GM21390 (cell line): Measurements from ENCODE around the gene GPR26.

Experiments used
- ATAC-seq: cut with Tn5 transposase; IDR thresholded peaks from one replicate; pipeline ENCODE4 v1.9.1; 2021; ENCODE audit not compliant: unreplicated experiment

Gene GPR26, protein sequence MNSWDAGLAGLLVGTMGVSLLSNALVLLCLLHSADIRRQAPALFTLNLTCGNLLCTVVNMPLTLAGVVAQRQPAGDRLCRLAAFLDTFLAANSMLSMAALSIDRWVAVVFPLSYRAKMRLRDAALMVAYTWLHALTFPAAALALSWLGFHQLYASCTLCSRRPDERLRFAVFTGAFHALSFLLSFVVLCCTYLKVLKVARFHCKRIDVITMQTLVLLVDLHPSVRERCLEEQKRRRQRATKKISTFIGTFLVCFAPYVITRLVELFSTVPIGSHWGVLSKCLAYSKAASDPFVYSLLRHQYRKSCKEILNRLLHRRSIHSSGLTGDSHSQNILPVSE

DNA sequence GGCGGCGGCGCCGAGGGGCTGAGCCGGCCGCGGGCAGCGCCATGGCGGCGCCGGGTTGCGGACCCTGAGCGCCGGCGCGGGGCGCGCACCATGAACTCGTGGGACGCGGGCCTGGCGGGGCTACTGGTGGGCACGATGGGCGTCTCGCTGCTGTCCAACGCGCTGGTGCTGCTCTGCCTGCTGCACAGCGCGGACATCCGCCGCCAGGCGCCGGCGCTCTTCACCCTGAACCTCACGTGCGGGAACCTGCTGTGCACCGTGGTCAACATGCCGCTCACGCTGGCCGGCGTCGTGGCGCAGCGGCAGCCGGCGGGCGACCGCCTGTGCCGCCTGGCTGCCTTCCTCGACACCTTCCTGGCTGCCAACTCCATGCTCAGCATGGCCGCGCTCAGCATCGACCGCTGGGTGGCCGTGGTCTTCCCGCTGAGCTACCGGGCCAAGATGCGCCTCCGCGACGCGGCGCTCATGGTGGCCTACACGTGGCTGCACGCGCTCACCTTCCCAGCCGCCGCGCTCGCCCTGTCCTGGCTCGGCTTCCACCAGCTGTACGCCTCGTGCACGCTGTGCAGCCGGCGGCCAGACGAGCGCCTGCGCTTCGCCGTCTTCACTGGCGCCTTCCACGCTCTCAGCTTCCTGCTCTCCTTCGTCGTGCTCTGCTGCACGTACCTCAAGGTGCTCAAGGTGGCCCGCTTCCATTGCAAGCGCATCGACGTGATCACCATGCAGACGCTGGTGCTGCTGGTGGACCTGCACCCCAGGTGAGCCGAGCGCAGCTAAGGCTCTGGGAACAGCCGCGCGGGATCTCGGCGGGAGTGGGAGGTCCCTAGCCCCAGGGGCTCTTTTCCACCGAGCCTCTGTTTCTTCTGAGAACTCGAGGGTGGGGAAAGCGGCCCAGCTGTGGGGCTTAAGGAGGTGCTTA is at the start of gene GPR26:
TSS of gene GPR26 (plus strand) at position 38 of the 919 bp plus-strand sequence. CDS start at position 91, 53 bp downstream.
- no peak for ATAC-seq

DNA sequence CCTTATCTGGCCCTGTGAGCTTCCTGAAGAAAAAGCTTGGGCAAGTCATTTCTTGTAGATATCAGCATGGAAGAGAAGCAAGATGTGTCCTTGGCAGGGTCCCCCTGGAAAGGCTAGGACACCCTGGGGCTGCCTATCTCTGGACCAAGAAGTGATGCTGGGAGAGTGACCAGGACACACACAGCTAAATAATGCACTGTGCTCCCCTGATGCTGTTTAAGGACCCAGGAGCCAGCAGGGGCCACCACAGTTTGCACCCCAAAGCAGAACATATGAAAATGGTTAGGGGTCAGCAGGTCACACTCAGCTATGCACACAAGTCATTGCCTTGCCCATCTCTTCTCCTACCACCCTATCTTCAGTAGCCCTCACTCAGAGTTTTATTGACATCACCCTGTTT is 47.9 kb upstream of the GPR26 start:
- no peak for ATAC-seq

DNA sequence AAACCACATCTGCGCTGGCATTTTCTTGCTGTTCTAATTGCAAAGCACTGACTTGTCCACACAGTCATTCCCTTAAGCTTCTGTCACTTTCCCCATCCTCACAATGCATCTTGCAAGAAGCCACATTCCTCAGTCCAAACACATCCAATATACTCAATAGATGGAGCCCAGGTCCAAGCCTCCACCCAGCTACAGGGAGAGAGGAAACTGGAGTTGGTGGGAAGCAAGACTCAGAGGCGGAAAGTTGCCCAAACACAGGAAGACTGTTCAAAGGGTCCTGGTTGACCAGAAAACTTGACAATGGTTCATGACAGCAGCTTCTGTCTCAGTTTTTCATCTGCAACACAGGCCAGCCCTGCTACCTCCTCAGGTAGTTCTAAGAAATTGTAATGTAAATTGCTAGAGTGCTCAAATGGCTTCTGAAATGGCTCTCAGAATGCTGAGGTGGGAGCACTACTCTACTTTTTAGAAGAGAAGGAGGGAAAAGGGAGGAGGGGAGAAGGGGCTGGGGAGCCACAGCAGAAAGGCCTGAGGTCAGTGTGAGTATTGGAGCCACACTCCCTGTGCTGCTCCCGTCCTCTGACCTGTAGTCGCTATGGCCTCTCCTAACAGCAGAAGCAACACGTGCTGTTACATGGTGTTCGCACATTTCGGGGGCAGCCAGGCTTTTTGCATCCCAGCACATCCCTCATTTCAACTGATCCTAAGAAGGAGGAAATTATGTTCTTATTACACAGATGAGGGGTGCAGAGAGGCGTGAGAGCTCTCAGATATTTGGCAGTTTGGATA is 46.9 kb upstream of the GPR26 start:
- no peak for ATAC-seq

DNA sequence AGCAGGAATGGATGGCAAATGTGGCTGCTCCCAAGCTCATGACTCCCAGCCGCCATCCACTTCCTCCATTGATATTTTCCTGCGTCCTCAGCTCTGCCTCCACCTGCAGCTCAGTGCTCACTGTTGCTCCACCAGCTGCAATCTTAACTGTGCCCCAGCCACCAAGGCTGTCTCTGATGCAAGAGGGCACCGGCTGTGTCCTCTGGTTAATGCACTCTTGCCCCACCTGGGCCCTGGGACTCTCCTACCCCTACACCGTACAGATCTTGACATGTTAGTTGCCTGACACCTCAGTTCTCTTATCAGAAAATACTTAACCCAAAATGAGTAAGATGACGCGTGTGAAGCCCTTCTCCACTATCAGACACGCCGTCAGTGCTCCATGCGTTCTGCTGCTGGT is 45.5 kb upstream of the GPR26 start:
- no peak for ATAC-seq

DNA sequence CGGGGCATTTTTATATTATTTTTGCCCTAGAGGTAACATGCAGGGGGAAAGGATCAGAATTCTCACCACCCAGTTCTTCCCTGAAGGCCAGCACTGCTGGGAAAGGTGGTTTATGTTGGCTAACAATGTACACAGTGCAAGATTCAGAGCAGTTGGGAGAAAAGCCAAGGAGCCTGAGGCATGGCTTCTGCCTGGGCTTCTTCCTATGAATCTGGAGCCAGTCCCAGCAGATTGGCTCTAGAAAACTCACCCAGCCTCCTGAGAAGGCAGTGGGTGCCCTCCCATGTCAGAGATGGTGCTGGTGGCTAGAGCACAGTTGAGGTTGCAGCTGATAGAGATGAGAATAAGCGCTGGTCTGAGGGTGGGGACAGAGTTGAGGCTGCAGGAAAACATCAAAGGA is 44.7 kb upstream of the GPR26 start:
- no peak for ATAC-seq

DNA sequence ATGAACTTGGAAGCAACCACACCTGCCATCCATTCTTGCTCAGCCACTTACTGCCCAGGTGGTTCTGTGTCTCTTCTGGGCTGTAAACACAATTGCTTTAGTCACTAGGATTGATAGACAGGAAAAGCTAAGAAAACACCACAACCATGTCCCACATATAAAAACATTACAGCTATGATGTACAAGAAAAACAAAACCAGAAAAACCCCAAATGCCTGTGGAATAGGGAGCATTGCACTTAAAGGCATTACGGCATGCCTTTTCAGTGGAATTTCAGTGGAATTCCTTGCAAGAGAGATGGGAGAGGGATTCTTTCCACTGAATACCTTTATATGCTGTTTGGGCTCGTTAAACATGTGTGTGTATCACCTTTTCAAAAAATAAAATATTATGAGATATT is 44.2 kb upstream of the GPR26 start:
- no peak for ATAC-seq

DNA sequence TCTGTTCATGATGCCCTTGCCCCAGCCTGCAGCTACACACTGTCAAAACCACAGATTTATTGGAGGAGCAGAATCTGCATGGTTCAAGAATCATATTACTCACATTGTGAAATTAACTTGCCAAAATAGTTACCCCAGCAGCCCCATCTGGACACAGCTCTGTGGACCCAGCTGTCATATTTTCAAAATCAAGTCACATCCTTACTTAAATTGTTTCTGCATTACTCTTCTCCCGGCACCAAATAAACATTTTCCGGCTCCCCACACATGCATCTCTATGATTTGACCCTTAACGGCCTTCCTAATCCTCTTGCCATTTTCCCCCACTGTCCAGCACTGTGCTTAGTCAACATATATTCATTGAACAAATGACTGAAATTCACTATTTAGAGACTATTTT is 43.8 kb upstream of the GPR26 start:
- ATAC-seq, result no peak

DNA sequence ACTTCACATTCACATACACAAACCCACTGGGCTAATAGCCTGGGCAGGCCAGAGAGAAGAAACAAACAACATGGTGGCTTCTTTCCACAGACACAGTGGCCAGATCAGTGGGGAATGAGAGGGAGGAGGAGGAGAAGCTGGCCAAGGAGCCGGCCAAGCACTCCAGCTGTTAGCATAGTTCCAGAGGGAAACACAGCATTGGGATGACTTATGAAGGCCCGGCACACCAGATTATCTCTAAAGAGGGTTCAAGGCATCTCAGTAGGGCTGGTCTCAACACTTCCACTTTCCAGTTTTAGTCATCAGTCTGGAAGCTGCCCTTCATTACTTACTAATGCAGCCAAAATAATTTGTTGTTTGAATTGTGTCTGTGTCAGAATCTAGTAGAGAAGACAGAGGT is 42.1 kb upstream of the GPR26 start:
- ATAC-seq, result no peak

DNA sequence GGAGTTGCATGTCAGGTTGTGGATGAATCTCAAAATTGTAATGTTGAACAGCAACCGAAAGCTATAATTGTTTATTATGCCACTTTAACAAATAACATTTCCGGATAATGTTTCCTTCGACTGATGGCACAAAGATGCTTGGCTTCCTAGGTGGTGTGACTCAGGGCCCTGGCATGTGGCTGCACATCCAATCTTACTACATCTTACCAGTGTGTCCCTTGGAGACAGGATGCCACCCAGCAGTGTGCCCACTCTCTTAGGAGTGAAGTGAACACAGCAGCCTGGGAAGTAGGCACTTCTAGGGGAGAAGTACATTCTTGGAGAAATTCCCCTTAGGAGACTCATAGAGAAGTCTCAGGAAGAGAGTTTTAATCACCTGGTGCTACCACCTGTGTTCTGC is 33.0 kb upstream of the GPR26 start:
- ATAC-seq, result no peak

DNA sequence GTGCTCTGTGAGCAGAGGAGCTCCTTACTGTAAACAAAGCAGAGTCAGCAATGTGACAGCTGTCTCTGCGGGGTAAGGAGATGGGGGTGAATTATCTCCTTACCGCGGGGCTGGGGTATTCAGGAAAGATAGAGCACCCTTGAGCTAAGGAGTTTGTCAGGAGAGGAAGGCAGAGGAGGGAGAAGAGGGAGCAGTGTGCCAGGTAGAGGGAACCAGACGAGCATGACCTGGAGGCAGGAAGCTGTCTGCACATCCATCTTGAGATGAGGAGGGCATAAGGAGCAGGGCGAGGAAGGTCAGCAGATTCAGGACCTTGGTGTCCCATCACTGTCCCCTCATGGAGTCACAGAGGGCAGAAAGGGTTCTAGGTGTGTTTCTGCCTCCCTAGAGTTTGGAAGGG is 32.5 kb upstream of the GPR26 start:
- no peak for ATAC-seq

DNA sequence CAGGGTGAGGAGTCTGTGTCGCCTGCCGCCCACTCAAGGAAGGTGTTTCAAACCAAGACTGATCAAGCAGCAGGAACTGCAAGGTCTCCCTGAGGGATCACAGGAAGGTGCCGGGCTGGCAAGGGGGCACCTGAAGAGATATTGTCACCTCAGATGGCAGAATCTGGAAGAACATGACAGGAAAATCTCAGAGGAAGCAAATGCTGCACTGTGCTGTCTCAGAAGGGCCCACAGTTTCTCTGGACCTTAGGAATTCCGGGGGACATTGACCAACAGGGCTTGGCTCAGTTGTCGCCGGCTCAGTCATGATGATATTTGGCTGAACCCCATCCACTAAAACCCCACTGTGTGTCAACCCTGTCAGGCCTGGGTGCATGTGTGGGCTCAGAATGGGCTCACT is 31.9 kb upstream of the GPR26 start:
- ATAC-seq, result no peak

DNA sequence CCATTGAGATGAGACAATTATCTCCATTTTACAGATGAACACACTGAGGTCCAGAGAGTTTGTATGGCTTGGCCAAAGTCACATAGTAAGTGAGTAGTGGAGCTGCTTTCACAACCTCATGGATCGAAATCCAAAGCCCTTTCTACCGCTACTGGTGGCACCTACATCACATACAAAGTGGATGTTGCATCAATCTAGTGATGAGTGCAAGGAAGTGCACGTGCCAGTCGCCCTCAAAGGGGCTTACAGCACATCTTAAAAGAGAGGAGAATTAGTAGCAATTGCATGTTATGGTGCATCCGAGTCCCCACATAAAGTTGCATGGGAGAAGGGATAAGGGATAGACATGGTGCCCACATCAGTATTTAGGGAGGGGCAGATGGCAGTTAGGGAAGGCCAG is 31.0 kb upstream of the GPR26 start:
- ATAC-seq, result no peak

DNA sequence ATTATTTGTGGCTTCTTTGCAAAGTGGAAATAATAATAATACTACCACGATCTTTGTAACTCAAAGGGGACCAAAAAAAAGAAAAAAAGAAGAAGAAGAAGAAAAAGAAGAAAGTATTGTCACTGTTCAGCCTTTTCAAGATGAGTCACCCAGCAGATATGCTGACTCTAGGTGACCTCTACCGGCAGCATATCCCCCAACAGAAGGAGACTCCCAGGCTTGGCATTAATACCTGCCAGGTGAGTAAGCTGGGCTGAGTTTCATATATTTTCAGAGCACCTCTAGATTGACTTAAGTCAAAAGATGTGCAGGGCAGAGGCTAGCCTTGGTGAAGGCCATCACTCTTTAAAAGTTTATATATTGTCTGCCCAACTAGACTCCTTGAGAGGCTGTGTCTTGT is 30.4 kb upstream of the GPR26 start:
- no peak for ATAC-seq

DNA sequence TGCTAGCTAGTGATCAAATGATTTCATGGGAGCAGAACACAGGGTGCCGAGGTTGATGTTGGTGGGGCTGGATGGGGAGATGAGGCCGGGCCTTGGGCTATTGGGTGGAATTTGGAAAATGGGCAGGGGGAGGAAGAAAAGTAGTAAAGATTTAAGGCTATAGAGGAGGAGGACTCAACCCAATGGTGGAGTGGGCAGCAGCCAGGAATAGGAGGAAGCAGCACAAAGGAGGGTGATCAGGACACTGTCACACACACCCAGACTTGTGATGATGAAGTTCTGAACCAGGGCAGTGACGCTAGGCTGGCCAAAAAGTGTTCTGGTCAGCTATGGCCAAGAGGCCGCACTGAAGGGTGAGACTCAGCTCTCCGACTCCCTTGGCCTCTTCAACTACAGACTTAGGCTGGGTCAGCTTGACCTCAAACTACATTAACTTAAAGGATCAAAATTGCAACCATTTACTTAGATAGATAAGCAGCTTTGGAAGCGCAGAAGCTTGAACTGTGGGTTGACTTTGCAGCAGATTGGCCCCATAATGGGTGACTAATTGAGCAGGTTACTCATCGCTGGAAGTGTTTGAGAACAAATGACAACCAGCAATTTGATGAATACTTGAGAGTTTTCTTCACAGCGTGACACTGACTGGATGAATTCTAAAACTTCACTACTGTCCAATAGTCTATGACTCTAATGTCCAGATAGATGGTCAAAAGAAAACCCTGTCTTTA is 29.4 kb upstream of the GPR26 start:
- no peak for ATAC-seq

DNA sequence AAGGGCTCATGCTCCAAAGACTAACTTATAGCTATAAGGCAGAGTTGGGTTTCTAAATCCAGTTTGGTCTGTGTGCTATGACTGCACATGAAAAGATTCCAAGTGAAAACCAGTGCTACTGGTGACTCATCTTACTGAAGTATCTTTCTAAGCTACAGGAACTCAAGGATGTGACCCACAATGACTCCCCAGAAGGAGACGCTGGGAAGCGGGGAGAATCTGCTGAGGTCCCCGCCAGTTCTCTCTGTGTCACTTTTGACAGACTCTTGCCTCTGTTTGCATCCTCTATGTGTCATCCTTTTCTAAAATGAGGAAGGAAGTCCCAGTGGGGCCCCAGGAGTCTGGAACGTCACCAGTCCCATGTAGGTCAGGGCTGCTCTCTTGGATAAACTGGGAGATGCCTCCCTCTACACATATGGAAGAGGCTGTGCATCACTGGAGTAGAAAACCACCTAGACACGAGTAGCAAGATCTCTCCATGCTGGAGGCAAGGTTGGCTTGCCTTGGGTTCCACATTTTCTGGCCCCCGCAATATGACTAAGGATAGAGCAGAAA is 28.8 kb upstream of the GPR26 start:
- ATAC-seq, result no peak

DNA sequence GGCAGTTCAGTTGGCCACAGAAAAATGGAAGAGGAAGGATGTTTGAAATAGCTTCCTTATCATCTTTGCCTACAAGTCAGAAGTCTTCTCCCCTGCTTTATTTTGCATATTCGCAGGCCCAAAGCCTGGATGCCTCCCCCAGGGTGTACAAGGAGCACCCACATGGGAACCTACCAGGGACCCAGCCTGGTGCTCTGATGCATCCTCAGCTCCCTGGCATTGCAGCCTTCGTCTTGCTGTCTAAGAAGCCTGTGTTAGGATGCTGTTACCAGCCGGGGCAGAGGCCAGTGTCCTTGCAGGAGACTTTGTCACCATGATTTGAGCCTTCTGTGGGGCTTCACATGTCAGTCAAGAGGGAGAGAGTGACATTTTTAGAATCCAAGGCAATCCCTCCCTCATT is 27.0 kb upstream of the GPR26 start:
- ATAC-seq, result no peak

DNA sequence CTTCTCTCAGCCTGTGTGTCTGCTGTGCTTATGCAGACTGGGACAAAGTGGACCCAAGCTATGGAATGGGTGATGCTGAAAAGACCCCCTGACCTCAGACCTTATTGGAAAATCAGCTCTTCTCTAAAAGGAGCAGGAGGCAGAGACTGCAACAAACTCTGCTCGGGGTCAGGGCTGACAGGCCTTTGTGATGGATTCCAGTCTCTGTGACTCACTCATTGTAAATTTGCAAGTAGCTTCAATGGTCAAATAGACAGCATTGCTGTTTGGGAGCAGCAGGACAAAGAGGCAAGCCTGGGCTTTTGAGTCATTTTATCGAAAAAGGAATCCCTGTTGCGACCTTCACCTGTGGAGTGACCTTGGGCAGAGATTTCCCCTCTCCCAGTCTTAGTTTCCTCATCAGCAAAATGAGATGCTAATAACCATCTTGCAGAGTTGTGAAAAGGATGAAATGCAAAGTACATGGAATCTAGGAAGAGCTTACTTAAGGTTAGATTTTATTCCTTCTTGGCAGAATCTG is 26.1 kb upstream of the GPR26 start:
- ATAC-seq, result no peak

DNA sequence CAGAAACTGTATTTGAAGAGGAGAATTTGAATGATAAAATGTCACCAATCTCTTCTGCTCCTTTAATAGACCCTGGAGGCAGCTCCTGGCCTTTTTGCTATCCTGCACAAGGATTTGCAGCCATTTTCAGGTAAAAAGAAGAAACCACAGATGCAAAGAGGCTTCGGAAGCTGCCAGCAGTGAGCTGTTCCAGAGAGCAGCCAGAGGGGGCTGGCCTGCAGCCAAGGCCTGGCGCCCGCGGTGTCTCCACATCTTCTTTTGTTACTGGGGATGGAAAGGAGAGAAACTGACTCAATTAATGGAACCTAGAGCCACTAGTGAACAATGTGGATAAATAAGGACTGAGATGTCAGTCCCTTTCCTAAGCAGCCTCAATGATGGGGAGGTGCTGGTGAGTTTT is 23.9 kb upstream of the GPR26 start:
- ATAC-seq, result no peak

DNA sequence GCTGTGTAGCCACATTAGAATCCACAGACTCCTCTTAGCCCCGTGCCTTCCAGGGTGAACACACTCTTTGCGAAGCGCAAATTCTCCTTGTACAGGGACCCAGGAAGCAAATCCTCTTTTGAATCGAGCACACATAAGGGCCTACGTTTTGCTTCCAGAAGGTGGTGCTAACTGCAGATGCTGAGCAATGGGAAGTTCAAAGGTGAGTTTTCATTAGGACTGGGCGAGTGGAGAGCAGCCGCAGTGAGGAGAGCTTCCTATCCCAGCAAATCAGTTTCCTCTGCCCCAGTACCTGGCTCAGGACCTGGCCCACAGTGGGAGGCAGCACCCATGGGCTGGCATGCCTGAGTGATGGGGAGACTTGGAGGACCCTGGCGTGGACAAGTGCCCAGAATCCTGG is 23.5 kb upstream of the GPR26 start:
- ATAC-seq, result no peak

DNA sequence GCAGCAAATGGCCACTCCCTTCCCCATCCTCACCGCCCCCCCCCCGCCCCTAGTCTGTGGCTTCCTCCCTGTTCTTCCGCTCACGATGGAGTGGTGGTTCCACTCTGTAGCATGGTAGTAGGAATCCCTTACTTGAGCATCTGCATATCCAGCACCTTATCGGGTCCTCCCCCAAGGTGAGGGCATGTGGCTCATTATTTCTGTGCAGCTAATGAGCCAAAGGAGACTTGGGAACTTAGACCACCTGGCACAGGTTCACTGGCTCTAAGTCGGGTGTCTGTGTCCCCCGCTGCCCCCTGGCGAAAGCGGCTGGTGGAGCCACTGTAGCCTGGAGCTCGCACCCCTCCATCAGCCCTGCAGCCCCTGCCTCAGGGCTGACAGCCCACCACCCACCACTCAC is 22.8 kb upstream of the GPR26 start:
- no peak for ATAC-seq
